NAMALWA (cell line): Measurements from ENCODE around the gene CREB3.

Experiments used
- DNase-seq: peaks from one replicate; pipeline ENCODE4 v3.0.0-alpha.2; 2015; ENCODE audit warnings: low spot score

The CREB3 gene

GRCh38 chr9:35781066-35781465 lies 48.6 kb downstream of the CREB3 start:
- DNase-seq: no peak

- no peak for DNase-seq
Observed at GRCh38 chr9:35783418-35783817, 51.0 kb downstream of the CREB3 start.
